BJ (cell line): Measurements from ENCODE around the gene PIGV. TPM values are rescaled to one million over a fixed set of nuclear protein-coding genes. Genes with fewer than 3 reads are reported as not detected.
A peak's percentile ranks its signal among the peaks of the same experiment; 100 is the strongest.

Experiments
- CTCF ChIA-PET: fragments of 350-600 bp; formaldehyde crosslinking; extraction: SDS; loops from one replicate; lab custom pipeline; 2021; ENCODE audit warnings: antibody characterized with exemption, inconsistent platforms; lab: Yijun Ruan, JAX
- POLR2A ChIA-PET: fragments of 300-600 bp; sonication (Branson Sonifier 250); formaldehyde crosslinking; extraction: SDS; loops from one replicate; lab custom pipeline; 2021; ENCODE audit warnings: antibody characterized with exemption; lab: Charles Lee
- DNase-seq: peaks from one replicate; pipeline ENCODE4 v3.0.0-alpha.2; 2011; ENCODE audit warnings: low read depth
- H3K27me3 ChIP-seq: 2 replicates; pipeline ENCODE4 v1.6.0; 2011; ENCODE audit warnings: low read length; ENCODE audit not compliant: control insufficient read depth, insufficient read depth
- H3K36me3 ChIP-seq: 2 replicates; pipeline ENCODE4 v1.5.1; 2011; ENCODE audit warnings: low read length; ENCODE audit not compliant: control insufficient read depth, insufficient read depth
- H3K4me3 ChIP-seq: 2 replicates; pipeline ENCODE4 v1.5.1; 2011; ENCODE audit warnings: low read depth, mild to moderate bottlenecking, control low read depth, low read length
- polyA plus RNA-seq: library from polyadenylated mRNA; depleted of rRNA; stranded (reverse); fragments of >200 nt; gene quantifications from 2 replicates; pipeline ENCODE4 v1.2.3, GENCODE V29; 2011
- TF ChIP-seq, protein P1 (sequence below): IDR thresholded peaks from 2 replicates; pipeline ENCODE4 v1.5.1; 2011; ENCODE audit warnings: low read depth, mild to moderate bottlenecking, control low read depth, inconsistent platforms, low read length, moderate library complexity; ENCODE audit not compliant: insufficient read depth

PIGV gene
- polyA plus RNA-seq, 1 experiment: 28.0 TPM

DNA sequence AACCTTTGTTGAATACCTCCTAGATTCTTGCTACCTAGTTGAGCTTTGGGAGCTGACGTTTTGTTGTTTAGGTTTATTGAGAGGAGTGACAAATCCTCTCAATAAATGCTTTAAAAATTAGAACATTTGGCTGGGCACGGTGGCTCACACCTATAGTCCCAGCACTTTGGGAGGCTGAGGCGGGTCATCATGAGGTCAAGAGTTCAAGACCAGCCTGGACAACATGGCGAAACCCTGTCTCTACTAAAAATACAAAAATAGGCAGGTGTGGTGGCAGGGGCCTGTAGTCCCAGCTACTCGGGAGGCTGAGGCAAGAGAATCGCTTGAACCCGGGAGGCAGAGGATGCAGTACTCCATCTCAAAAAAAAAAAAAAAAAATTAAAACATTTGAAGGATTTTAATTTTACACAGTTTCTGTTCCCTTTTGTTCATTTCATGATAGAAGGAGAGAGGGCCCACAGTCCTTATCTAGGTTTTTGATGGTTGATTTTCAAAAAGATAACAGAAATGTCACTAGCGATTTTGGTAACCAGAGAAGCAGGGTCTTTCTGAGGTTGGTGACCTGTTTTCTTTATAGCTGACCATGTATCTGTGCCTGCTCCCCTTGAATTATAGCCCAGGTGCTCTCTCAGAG, 44.2 kb upstream of the PIGV start:
- ChIA-PET CTCF (interaction anchor here (0.6 kb wide), 1 partner anchor 11 kb away, joined by 3 read pairs; no protein-coding TSS in a partner anchor), POLR2A (interaction anchor here (0.6 kb wide), 1 partner anchor 37 kb away, joined by 9 read pairs; no protein-coding TSS in a partner anchor)
- DNase-seq: no peak
- TF ChIP-seq, protein P1, sequence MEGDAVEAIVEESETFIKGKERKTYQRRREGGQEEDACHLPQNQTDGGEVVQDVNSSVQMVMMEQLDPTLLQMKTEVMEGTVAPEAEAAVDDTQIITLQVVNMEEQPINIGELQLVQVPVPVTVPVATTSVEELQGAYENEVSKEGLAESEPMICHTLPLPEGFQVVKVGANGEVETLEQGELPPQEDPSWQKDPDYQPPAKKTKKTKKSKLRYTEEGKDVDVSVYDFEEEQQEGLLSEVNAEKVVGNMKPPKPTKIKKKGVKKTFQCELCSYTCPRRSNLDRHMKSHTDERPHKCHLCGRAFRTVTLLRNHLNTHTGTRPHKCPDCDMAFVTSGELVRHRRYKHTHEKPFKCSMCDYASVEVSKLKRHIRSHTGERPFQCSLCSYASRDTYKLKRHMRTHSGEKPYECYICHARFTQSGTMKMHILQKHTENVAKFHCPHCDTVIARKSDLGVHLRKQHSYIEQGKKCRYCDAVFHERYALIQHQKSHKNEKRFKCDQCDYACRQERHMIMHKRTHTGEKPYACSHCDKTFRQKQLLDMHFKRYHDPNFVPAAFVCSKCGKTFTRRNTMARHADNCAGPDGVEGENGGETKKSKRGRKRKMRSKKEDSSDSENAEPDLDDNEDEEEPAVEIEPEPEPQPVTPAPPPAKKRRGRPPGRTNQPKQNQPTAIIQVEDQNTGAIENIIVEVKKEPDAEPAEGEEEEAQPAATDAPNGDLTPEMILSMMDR: no peak
- Histone ChIP-seq H3K27me3 (no peaks in the 10 kb centered on the region), H3K36me3 (peaks cover 11% of the 10 kb centered on the region), H3K4me3 (no peak overlapping the region)

DNA sequence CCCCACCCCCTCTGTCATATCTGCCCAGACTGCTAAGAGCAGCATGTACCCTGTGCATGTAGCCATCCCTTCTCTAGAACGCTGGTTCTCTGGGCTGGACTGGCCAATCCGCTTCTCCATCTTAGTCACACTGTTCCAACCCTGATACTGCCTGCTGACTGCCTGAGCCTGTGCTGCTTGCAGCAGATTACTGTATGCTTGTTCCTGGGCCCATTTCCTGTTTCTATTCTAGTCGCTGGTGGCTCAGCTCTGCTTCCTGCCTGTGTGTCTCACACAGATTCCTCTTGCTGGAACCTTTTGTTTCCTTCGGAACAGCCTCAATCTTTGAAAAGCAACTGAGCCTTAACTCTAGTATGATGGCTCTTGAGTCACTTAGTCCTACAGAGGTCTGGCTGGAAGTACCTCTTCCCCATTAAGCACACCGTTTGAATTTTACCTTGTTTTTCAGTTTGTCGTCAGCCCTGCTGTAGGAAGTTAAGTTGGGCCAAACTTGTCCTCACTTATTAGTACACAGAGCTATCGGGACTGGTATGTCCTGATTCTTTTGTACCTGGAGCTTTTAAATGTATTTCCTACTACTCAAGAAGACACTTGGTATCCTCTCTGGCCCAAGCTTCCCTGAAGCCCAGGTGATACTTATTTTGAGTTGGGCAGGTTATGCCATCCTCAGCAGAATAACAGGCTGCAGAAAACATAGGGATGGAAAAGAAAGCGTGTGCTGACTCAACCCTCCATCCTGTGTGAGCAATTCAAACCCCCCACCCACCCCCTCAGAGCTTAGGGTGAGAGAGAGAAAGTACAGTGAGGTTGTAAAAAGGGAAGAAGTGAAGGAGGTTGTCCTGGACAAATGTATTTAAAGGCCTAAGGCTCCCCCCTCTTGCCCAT, 43.4 kb upstream of the PIGV start:
- ChIA-PET POLR2A (no interaction called here), CTCF (interaction anchor here (1.6 to 1.8 kb wide), 2 partner anchors 44 to 142 kb away, joined by 4 read pairs; partner anchors contain the start of gene PIGV)
- peaks cover 11% of the 10 kb centered on the region for H3K36me3 ChIP-seq

DNA sequence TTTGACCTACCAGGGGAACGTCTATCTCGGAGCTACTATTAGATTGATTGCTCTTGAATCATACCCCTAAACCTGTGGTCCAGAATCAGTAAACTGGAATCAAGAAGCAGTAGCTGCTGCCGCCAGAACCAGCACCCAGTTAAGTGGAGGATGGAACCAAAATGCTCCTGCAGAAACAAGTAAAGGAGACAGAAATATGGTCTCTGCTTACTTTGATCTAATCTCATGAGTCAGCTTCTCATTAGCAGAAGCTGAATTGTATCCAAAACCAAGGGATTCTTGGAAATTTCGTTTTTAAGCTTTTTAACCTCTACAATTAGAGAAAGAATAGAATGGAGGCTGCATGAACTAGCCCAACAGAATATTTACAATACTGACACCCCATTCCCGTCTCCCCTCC, 42.6 kb upstream of the PIGV start:
- POLR2A ChIA-PET: interaction anchor here (0.7 kb wide), 1 partner anchor 27 kb away, joined by 4 read pairs; no protein-coding TSS in a partner anchor
- TF ChIP-seq, protein P1: no peak
- CTCF ChIA-PET: interaction anchor here (1.6 to 1.8 kb wide), 2 partner anchors 43 to 143 kb away, joined by 4 read pairs; partner anchors contain the start of gene PIGV
- Histone ChIP-seq H3K4me3 (no peak overlapping the region), H3K36me3 (peaks cover 12% of the 10 kb centered on the region), H3K27me3 (no peaks in the 10 kb centered on the region)
- DNase-seq: no peak

More for the DNA sequence above, 43.4 kb upstream of the PIGV start:
- TF ChIP-seq, protein P1: no peak
- H3K4me3 ChIP-seq: no peak overlapping the region
- peak; percentile 47 for DNase-seq
- H3K27me3 ChIP-seq: no peaks in the 10 kb centered on the region

DNA sequence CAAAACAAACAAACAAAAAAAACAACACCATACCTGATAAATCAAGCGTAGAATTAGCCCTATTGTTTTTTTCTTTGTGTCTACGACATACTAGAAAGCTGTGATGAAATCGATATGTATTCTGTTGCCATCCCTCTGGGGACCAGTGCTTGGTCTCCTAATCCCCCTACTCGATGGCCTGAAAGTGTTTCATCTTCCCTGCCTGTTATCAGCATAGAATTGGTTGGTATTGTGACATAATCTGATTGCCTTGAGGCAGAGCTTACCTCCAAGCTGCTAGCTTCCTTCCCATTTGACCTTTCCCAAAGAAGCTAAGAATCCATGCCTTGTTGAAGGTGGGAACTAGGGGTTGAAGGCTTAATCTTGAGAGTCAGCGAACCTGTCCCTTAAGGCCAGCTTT, 40.7 kb upstream of the PIGV start:
- TF ChIP-seq, protein P1: no peak
- ChIA-PET POLR2A (no interaction called here), CTCF (interaction anchor here (0.7 to 1.4 kb wide), 5 partner anchors 12 to 145 kb away, joined by 3 to 6 read pairs (median 4); no protein-coding TSS in a partner anchor)
- peaks cover 9% of the 10 kb centered on the region for H3K36me3 ChIP-seq
- H3K27me3 ChIP-seq: no peaks in the 10 kb centered on the region
- H3K4me3 ChIP-seq: no peak overlapping the region
- no peak for DNase-seq

DNA sequence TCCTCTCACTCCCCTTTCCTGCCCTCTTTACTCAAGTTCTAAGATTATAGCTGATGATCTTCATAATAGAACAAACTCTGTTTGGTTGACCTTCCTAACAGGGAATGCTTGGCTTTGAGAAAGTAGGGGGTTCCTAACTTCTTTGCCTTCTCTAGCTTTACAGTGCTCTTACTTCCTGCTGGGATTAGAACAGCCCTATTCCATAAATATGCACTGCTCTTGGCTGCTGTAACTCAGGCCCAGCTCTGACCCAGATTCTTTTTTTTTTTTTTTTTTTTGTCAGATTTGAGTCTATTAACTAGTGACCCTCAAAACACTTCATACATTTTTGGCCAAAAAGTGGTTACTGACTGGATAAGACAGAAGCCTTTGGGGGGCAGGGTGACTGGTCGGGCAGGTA, 39.4 kb upstream of the PIGV start:
- DNase-seq: no peak
- ChIA-PET CTCF (interaction anchor here (0.6 to 1.3 kb wide), 3 partner anchors 11 to 146 kb away, joined by 3 to 5 read pairs (median 3); no protein-coding TSS in a partner anchor), POLR2A (no interaction called here)
- peaks cover 7% of the 10 kb centered on the region for H3K36me3 ChIP-seq
- H3K4me3 ChIP-seq: no peak overlapping the region
- no peaks in the 10 kb centered on the region for H3K27me3 ChIP-seq
- TF ChIP-seq, protein P1: no peak
